GM19397 (cell line): ENCODE results near the gene PRX.
"Not testable (repeated sequence)": the region's sequence is repeated elsewhere in the genome, so short reads cannot be mapped to it uniquely, and the experiment has no call there.

Source experiments
- ATAC-seq: cut with Tn5 transposase; IDR thresholded peaks from one replicate; pipeline ENCODE4 v1.9.1; 2021; ENCODE audit warnings: mild to moderate bottlenecking, moderate library complexity; ENCODE audit not compliant: unreplicated experiment

Gene PRX

DNA sequence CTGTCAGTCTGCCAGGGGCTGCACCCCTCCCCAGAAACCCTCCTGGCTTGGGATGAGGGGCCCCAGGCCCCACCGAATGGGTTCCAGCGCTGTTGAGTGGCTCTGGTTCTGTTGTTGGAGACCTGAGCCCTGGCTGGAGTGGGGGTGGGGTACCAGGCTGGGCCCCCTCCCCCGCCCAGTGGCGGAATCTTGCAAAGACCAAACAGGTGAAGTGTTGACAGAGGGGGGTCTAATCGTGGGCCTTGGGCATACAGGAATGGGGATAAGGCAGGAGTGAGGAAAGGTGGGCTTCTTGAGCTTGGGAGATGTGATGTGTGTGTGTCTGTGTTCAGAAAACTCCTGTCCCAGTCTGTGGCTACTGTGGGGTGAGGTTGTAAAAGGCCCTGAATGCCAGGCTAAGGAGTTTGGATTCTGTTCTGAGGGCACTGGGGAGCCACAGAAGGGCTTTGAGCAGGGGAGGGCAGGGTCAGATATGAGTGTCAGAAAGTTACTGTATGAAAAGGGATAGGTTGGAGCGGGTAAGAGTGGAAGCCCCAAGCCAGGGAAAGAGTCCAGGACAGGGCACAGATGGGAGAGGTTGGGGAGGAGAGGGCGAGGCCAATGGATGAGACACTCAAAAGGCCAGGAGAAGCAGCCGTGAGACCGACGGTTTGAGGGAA, 23.0 kb downstream of the PRX start, which contains the start of gene HIPK4:
Gene HIPK4 (minus strand): TSS at position 98 of the 659 bp plus-strand sequence. CDS start 279 bp downstream, outside the sequence.
- ATAC-seq = no peak

GRCh38 chr19:40389404-40390083, 23.6 kb downstream of the PRX start:
- no peak for ATAC-seq

DNA sequence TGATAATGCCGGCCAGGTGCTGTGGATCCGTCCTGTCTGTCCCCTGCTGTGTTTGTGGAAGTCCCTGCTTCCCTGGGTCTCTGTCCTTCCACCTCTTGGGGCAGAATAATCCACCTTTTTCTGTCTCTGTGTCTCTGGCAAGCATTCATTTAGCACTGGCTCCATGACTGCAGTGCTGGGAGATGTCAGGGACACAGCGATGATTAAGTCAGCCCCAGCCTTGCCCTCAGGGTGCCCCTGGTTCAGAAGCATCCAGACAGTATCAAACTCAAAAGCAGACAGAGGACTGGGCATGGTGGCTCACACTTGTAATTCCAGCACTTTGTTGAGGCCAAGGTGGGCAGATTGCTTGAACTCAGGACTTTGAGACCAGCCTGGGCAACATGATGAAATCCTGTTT, 24.7 kb downstream of the PRX start:
- no peak for ATAC-seq

- ATAC-seq = no peak
Measured at GRCh38 chr19:40387155-40387554, 26.0 kb downstream of the PRX start.

DNA sequence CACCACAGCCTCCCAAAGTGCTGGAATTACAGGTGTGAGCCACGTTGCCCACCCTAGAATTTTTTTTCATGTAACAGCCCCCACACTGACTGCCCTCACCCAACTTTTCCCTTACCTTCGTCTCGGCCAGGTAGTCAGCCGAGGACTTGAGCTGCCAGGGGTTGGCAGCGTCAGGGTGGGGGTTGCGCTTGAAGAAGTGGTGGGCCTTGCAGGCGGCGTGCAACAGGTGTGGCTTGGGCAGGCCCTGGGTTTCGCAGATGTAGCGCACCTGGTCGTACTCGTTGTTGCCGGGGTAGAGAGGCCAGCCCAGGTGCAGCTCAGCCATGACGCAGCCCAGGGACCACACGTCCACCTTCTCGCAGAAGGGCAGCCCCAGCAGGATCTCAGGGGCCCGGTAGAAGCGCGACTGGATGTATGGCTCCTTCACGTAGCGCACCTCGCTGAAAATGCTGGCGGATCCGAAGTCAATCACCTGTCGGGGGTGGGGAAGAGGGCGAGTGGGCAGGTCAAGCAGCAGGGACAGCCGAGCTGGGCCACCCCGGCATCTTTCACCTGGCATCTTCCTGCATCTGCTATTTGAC, 29.4 kb downstream of the PRX start:
- ATAC-seq = no peak

- no peak for ATAC-seq
Measured at GRCh38 chr19:40381321-40381720, 31.9 kb downstream of the PRX start.

- ATAC-seq = no peak
Measured at GRCh38 chr19:40380199-40381037, 32.8 kb downstream of the PRX start.

GRCh38 chr19:40379446-40380198, 33.6 kb downstream of the PRX start:
- ATAC-seq = no peak

GRCh38 chr19:40378509-40378908, 34.7 kb downstream of the PRX start:
- ATAC-seq = no peak

DNA sequence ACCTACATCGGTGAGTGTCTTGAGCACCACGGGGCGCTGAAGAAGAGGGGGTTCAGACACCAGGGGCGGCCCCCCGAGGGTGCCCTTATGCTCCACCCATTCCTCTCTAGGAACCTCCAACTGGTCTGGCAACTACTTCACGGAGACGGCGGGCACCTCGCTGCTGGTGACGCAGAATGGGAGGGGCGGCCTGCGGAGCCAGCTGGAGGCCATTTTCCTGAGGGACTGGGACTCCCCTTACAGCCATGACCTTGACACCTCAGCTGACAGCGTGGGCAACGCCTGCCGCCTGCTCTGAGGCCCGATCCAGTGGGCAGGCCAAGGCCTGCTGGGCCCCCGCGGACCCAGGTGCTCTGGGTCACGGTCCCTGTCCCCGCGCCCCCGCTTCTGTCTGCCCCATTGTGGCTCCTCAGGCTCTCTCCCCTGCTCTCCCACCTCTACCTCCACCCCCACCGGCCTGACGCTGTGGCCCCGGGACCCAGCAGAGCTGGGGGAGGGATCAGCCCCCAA, 35.2 kb downstream of the PRX start:
- ATAC-seq = no peak

- ATAC-seq = no peak
Measured at GRCh38 chr19:40376286-40376862, 36.8 kb downstream of the PRX start.

- no peak for ATAC-seq
Measured at GRCh38 chr19:40374084-40374483, 39.1 kb downstream of the PRX start.

GRCh38 chr19:40371802-40372122, 41.4 kb downstream of the PRX start:
- no peak for ATAC-seq

DNA sequence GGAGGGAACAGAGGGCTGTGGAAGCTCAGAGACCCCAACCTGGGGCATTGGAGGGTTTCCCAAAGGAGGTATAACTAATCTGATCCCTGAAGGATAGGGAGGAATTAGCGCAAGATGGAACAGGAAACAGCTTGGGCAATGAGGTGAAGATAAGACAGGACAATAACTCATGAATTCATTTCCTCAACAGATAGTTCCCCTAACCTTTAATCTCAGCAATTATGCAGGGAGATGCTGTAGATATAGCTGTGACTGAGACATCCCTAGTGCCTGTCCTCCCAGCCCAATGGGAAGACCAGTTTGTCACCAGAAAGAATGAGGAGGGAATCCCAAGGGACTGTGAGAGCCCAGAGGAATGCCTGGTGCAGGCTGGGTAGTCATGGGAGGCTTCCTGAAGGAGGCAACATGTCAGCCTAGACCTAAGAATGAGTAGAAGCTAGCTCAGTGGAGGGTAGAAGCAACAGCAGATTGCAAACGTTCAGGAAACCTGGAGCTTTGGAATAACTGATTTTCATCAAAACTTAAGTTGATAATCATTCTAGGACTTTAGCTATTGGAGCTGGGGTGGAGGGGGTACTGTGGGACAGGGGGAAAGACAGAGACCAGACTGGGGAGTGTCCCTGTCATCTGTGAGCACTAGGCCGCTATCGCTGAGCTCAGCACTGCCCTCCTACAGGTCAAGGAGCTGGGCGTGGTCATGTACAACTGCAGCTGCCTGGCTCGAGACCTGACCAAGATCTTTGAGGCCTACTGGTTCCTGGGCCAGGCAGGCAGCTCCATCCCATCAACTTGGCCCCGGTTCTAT, 42.0 kb downstream of the PRX start:
- ATAC-seq = no peak

GRCh38 chr19:40370253-40370652, 42.9 kb downstream of the PRX start:
- ATAC-seq = not testable (repeated sequence)

DNA sequence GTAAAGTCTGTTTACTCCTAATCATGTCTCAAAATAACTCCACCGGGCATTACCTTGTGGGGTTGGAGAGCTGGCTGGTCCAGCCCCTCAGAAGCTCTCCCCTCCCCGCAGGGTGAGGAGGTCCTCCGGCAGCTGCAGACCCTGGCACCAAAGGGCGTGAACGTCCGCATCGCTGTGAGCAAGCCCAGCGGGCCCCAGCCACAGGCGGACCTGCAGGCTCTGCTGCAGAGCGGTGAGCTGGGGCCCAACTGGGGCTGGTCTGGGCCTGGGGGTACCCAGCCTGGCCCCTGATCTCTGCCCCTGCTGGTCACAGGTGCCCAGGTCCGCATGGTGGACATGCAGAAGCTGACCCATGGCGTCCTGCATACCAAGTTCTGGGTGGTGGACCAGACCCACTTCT, 43.4 kb downstream of the PRX start:
- no peak for ATAC-seq

- no peak for ATAC-seq
Measured at GRCh38 chr19:40367577-40368434, 45.4 kb downstream of the PRX start.
